GM23338 (cell line): ENCODE data around the gene NIPAL3. TPM values are rescaled to one million over a fixed set of nuclear protein-coding genes. Genes with fewer than 3 reads are reported as not detected.
A peak's percentile ranks its signal among the peaks of the same experiment; 100 is the strongest.

ENCODE experiments used
- ATAC-seq: fragments of 200-7000 bp; cut with Tn5 transposase; 3 replicates; pipeline ENCODE4 v1.9.1; 2020
- DNase-seq: peaks from one replicate; pipeline ENCODE4 v3.0.0-alpha.2; 2015; ENCODE audit warnings: low spot score
- H2AFZ ChIP-seq: fragments of 200-600 bp; sonication (generic); 2 replicates; pipeline ENCODE4 v1.8.0; 2016; ENCODE audit warnings: antibody characterized with exemption, mild to moderate bottlenecking, moderate library complexity
- H3F3A ChIP-seq: fragments of 200-600 bp; sonication (generic); replicated peaks from 2 replicates; pipeline ENCODE4 v1.8.0; 2017; ENCODE audit warnings: antibody characterized with exemption, mixed run types, low read depth
- H3K27ac ChIP-seq: fragments of 200-600 bp; sonication (generic); 2 replicates; pipeline ENCODE4 v1.6.1; 2016; ENCODE audit warnings: low read depth
- H3K27me3 ChIP-seq: fragments of 200-600 bp; sonication (generic); 2 replicates; pipeline ENCODE4 v1.8.0; 2016; ENCODE audit warnings: mild to moderate bottlenecking, mixed run types, moderate library complexity; ENCODE audit not compliant: insufficient read depth
- H3K36me3 ChIP-seq: fragments of 200-600 bp; sonication (generic); 2 replicates; pipeline ENCODE4 v1.8.0; 2016; ENCODE audit warnings: mild to moderate bottlenecking; ENCODE audit not compliant: insufficient read depth
- H3K4me1 ChIP-seq: fragments of 200-600 bp; sonication (generic); 2 replicates; pipeline ENCODE4 v1.8.0; 2016; ENCODE audit warnings: mild to moderate bottlenecking, moderate library complexity; ENCODE audit not compliant: insufficient read depth
- H3K4me2 ChIP-seq: fragments of 200-600 bp; sonication (generic); 2 replicates; pipeline ENCODE4 v1.7.1; 2017; ENCODE audit warnings: mixed run types
- H3K4me3 ChIP-seq: fragments of 200-600 bp; sonication (generic); 2 replicates; pipeline ENCODE4 v1.6.1; 2016; ENCODE audit warnings: mixed run types
- H3K79me2 ChIP-seq: fragments of 200-600 bp; sonication (generic); replicated peaks from 2 replicates; pipeline ENCODE4 v1.8.0; 2017; ENCODE audit warnings: mild to moderate bottlenecking; ENCODE audit not compliant: insufficient read depth
- H3K9me2 ChIP-seq: fragments of 200-600 bp; sonication (generic); 2 replicates; pipeline ENCODE4 v1.8.0; 2017; ENCODE audit not compliant: insufficient read depth
- H4K20me1 ChIP-seq: fragments of 200-600 bp; sonication (generic); replicated peaks from 2 replicates; pipeline ENCODE4 v1.8.0; 2017; ENCODE audit warnings: mild to moderate bottlenecking; ENCODE audit not compliant: insufficient read depth
- H3K27ac Mint-ChIP-seq: 2 replicates; pipeline ENCODE4 v1.8.0; 2020; ENCODE audit warnings: inconsistent platforms, mild to moderate bottlenecking, moderate library complexity, mixed read lengths
- H3K27me3 Mint-ChIP-seq: 3 replicates; pipeline ENCODE4 v1.8.0; 2022; ENCODE audit warnings: low read depth, mild to moderate bottlenecking, moderate library complexity, mixed read lengths, inconsistent platforms; ENCODE audit not compliant: insufficient read depth, poor library complexity
- H3K36me3 Mint-ChIP-seq: 3 replicates; pipeline ENCODE4 v1.8.0; 2021; ENCODE audit warnings: low read depth, mild to moderate bottlenecking, inconsistent platforms, moderate library complexity, mixed read lengths
- H3K4me1 Mint-ChIP-seq: 3 replicates; pipeline ENCODE4 v1.8.0; 2020; ENCODE audit warnings: mild to moderate bottlenecking, inconsistent platforms, mixed read lengths
- H3K4me3 Mint-ChIP-seq: 3 replicates; pipeline ENCODE4 v1.8.0; 2021; ENCODE audit warnings: moderate library complexity, mild to moderate bottlenecking, inconsistent platforms, mixed read lengths
- H3K9me3 Mint-ChIP-seq: 3 replicates; pipeline ENCODE4 v1.8.0; 2020; ENCODE audit warnings: moderate library complexity, mild to moderate bottlenecking, inconsistent platforms, mixed read lengths
- CREB1 ChIP-seq: fragments of 250-450 bp; sonication (Bioruptor Pico); IDR thresholded peaks from 2 replicates; pipeline ENCODE4 v1.5.0; 2020; ENCODE audit warnings: low read depth, mild to moderate bottlenecking, moderate library complexity
- EZH2 ChIP-seq: fragments of 200-600 bp; sonication (generic); IDR thresholded peaks from one replicate; pipeline ENCODE4 v1.8.0; 2017; ENCODE audit warnings: antibody characterized with exemption, mild to moderate bottlenecking, low read depth; ENCODE audit not compliant: unreplicated experiment
- EZH2phosphoT487 ChIP-seq: fragments of 200-600 bp; sonication (generic); IDR thresholded peaks from one replicate; pipeline ENCODE4 v1.8.1; 2018; ENCODE audit warnings: antibody characterized with exemption; ENCODE audit not compliant: unreplicated experiment
- JUNB ChIP-seq: IDR thresholded peaks from one replicate; pipeline ENCODE4 v1.6.1; 2016; ENCODE audit warnings: antibody characterized with exemption; ENCODE audit not compliant: unreplicated experiment
- NANOG ChIP-seq: IDR thresholded peaks from 2 replicates; pipeline ENCODE4 v1.6.1; 2016; ENCODE audit warnings: antibody characterized with exemption, borderline replicate concordance
- POLR2AphosphoS5 ChIP-seq: IDR thresholded peaks from 2 replicates; pipeline ENCODE4 v1.6.1; 2016; ENCODE audit warnings: antibody characterized with exemption, low read depth
- REST ChIP-seq: IDR thresholded peaks from one replicate; pipeline ENCODE4 v1.6.1; 2018; ENCODE audit warnings: antibody characterized with exemption; ENCODE audit not compliant: unreplicated experiment
- STAT1 ChIP-seq: IDR thresholded peaks from one replicate; pipeline ENCODE4 v1.6.1; 2016; ENCODE audit warnings: antibody characterized with exemption; ENCODE audit not compliant: unreplicated experiment
- ZNF114 ChIP-seq: fragments of 250-450 bp; sonication (Bioruptor Pico); IDR thresholded peaks from 2 replicates; pipeline ENCODE4 v1.5.0; 2020; ENCODE audit warnings: mild to moderate bottlenecking, moderate library complexity
- ZNF331 ChIP-seq: fragments of 250-450 bp; sonication (Bioruptor Pico); IDR thresholded peaks from 2 replicates; pipeline ENCODE4 v1.5.0; 2020; ENCODE audit warnings: low read depth, mild to moderate bottlenecking, moderate library complexity
- polyA plus RNA-seq: library from polyadenylated mRNA; unstranded; fragments of >200 nt; fragmentation: Nextera tagmentation; extraction: Ambion mirVana; gene quantifications from 2 replicates; pipeline ENCODE4 v1.2.1, GENCODE V29; 2016
- total RNA-seq: library from RNA; depleted of rRNA; stranded (reverse); fragments of >200 nt; shearing (Covaris generic); gene quantifications from 2 replicates; pipeline ENCODE4 v1.2.3, GENCODE V29; 2014
- TF ChIP-seq, protein P1 (sequence below): IDR thresholded peaks from 2 replicates; pipeline ENCODE4 v1.6.1; 2016; ENCODE audit warnings: antibody characterized with exemption
- TF ChIP-seq, protein P2 (sequence below), 2 experiments: fragments of 200-600 bp in 1 of 2; sonication (generic) in 1 of 2; conservative IDR thresholded peaks; 2 replicates each; pipeline versions ENCODE4 v1.5.1 to v1.6.1; 2016 to 2017; ENCODE audit warnings: antibody characterized with exemption in 2 of 2, low read depth in 2 of 2, mild to moderate bottlenecking in 2 of 2, moderate library complexity in 1 of 2
- TF ChIP-seq, protein P3 (sequence below): fragments of 250-450 bp; sonication (Bioruptor Pico); IDR thresholded peaks from 2 replicates; pipeline ENCODE4 v1.5.0; 2020; ENCODE audit warnings: mild to moderate bottlenecking, moderate library complexity

Gene NIPAL3
- total and polyA plus RNA-seq, 2 experiments from 2014 or later: 5.5 to 9.6 TPM

DNA sequence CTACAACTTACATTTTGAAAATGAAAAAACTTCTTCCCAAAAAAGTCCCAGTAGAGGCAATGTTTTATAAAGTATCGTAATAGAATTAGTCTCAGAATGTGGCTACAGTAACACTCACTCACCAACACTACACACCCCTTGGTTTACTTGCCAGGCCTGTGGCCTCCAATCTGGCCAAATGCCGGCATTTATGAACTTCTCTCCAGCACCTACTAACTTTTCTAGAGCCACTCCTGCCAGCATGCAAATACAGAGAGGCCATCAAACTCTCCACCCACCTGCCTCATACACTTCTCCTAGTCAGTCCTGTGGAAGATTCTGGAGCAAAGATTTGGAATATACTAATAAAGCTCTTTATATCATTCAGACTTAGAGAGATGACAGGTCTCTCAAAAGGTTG lies 34.3 kb upstream of the NIPAL3 start:
- H3K4me2 ChIP-seq: no peak overlapping the region
- Mint-ChIP-seq H3K9me3 (no peaks in the 10 kb centered on the region), H3K27ac (peak overlapping the region; percentile 42; the same call in 1 of the 2 replicates), H3K4me1 (peaks cover 1% of the 10 kb centered on the region; the same call in 1 of the 3 replicates), H3K27me3 (no peaks in the 10 kb centered on the region), H3K36me3 (no peaks in the 10 kb centered on the region; the same call in 2 of the 3 replicates), H3K4me3 (no peak overlapping the region)
- no peaks in the 10 kb centered on the region for H3K27me3 ChIP-seq
- H3K9me2 ChIP-seq: no peaks in the 10 kb centered on the region
- TF ChIP-seq REST (no peak), NANOG (no peak), POLR2AphosphoS5 (no peak), EZH2phosphoT487 (no peak), JUNB (no peak), EZH2 (no peak), STAT1 (no peak), CREB1 (CRISPR knock-in tag) (no peak), ZNF331 (CRISPR knock-in tag) (no peak), ZNF114 (CRISPR knock-in tag) (no peak)
- TF ChIP-seq, protein P1, sequence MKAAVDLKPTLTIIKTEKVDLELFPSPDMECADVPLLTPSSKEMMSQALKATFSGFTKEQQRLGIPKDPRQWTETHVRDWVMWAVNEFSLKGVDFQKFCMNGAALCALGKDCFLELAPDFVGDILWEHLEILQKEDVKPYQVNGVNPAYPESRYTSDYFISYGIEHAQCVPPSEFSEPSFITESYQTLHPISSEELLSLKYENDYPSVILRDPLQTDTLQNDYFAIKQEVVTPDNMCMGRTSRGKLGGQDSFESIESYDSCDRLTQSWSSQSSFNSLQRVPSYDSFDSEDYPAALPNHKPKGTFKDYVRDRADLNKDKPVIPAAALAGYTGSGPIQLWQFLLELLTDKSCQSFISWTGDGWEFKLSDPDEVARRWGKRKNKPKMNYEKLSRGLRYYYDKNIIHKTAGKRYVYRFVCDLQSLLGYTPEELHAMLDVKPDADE: no peak
- TF ChIP-seq, protein P2, sequence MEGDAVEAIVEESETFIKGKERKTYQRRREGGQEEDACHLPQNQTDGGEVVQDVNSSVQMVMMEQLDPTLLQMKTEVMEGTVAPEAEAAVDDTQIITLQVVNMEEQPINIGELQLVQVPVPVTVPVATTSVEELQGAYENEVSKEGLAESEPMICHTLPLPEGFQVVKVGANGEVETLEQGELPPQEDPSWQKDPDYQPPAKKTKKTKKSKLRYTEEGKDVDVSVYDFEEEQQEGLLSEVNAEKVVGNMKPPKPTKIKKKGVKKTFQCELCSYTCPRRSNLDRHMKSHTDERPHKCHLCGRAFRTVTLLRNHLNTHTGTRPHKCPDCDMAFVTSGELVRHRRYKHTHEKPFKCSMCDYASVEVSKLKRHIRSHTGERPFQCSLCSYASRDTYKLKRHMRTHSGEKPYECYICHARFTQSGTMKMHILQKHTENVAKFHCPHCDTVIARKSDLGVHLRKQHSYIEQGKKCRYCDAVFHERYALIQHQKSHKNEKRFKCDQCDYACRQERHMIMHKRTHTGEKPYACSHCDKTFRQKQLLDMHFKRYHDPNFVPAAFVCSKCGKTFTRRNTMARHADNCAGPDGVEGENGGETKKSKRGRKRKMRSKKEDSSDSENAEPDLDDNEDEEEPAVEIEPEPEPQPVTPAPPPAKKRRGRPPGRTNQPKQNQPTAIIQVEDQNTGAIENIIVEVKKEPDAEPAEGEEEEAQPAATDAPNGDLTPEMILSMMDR (conservative IDR thresholded peaks at IDR 0.05; ENCODE audit: low read depth in 2 of 2): no peak
- TF ChIP-seq, protein P3, sequence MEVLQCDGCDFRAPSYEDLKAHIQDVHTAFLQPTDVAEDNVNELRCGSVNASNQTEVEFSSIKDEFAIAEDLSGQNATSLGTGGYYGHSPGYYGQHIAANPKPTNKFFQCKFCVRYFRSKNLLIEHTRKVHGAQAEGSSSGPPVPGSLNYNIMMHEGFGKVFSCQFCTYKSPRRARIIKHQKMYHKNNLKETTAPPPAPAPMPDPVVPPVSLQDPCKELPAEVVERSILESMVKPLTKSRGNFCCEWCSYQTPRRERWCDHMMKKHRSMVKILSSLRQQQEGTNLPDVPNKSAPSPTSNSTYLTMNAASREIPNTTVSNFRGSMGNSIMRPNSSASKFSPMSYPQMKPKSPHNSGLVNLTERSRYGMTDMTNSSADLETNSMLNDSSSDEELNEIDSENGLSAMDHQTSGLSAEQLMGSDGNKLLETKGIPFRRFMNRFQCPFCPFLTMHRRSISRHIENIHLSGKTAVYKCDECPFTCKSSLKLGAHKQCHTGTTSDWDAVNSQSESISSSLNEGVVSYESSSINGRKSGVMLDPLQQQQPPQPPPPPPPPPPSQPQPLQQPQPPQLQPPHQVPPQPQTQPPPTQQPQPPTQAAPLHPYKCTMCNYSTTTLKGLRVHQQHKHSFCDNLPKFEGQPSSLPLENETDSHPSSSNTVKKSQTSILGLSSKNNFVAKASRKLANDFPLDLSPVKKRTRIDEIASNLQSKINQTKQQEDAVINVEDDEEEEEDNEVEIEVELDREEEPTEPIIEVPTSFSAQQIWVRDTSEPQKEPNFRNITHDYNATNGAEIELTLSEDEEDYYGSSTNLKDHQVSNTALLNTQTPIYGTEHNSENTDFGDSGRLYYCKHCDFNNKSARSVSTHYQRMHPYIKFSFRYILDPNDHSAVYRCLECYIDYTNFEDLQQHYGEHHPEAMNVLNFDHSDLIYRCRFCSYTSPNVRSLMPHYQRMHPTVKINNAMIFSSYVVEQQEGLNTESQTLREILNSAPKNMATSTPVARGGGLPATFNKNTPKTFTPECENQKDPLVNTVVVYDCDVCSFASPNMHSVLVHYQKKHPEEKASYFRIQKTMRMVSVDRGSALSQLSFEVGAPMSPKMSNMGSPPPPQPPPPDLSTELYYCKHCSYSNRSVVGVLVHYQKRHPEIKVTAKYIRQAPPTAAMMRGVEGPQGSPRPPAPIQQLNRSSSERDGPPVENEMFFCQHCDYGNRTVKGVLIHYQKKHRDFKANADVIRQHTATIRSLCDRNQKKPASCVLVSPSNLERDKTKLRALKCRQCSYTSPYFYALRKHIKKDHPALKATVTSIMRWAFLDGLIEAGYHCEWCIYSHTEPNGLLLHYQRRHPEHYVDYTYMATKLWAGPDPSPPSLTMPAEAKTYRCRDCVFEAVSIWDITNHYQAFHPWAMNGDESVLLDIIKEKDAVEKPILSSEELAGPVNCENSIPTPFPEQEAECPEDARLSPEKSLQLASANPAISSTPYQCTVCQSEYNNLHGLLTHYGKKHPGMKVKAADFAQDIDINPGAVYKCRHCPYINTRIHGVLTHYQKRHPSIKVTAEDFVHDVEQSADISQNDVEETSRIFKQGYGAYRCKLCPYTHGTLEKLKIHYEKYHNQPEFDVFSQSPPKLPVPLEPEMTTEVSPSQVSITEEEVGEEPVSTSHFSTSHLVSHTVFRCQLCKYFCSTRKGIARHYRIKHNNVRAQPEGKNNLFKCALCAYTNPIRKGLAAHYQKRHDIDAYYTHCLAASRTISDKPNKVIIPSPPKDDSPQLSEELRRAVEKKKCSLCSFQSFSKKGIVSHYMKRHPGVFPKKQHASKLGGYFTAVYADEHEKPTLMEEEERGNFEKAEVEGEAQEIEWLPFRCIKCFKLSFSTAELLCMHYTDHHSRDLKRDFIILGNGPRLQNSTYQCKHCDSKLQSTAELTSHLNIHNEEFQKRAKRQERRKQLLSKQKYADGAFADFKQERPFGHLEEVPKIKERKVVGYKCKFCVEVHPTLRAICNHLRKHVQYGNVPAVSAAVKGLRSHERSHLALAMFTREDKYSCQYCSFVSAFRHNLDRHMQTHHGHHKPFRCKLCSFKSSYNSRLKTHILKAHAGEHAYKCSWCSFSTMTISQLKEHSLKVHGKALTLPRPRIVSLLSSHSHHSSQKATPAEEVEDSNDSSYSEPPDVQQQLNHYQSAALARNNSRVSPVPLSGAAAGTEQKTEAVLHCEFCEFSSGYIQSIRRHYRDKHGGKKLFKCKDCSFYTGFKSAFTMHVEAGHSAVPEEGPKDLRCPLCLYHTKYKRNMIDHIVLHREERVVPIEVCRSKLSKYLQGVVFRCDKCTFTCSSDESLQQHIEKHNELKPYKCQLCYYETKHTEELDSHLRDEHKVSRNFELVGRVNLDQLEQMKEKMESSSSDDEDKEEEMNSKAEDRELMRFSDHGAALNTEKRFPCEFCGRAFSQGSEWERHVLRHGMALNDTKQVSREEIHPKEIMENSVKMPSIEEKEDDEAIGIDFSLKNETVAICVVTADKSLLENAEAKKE (CRISPR knock-in tag): no peak
- no peak for DNase-seq
- H2AFZ ChIP-seq: no peak overlapping the region
- no peak overlapping the region for H3K27ac ChIP-seq
- no peaks in the 10 kb centered on the region for H3K4me1 ChIP-seq
- no peak for ATAC-seq
- no peaks in the 10 kb centered on the region for H3K79me2 ChIP-seq
- H3K36me3 ChIP-seq: no peaks in the 10 kb centered on the region
- H4K20me1 ChIP-seq: no peaks in the 10 kb centered on the region
- H3F3A ChIP-seq: no peaks in the 10 kb centered on the region
- H3K4me3 ChIP-seq: no peak overlapping the region
